GM12801 (cell line): ENCODE measurements around the gene LIN7B.

Experiments
- TF ChIP-seq, protein P1 (sequence below): IDR thresholded peaks from one replicate; pipeline ENCODE4 v1.5.1; 2011; ENCODE audit warnings: control low read depth; ENCODE audit not compliant: insufficient read length; ENCODE audit errors: extremely low read depth

LIN7B gene

DNA sequence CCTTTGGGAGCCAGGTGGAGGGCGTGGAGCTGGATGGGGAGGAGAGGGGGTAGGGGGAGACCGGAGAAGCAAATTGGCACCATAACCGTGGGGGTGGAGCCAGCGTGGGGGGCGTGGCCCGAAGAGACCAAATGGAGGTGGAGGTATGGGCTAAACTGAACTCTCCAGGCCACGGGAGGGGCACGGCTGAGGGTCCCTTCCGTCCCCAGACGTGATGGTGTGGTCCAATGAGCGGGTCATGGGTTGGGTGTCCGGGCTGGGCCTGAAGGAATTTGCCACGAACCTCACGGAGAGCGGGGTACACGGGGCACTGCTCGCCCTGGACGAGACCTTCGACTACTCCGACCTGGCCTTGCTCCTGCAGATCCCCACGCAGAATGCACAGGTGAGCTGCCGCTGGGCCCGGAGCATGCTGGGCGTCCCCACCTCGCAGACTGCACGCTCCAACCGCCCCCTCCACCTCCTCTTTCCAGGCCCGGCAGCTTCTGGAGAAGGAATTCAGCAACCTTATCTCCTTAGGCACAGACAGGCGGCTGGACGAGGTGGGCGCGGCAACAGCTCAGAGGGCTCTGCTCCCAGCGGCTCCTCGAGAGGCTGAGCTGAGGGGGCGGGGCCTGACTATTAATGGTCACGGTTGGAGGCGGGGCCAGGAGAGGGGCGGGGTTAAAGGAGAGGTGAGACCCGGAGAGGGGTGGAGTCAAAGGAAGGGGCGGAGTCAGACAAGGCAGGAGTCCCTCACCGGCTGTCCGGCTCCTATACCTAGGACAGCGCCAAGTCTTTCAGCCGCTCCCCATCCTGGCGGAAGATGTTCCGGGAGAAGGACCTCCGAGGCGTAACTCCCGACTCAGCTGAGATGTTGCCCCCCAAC, 34.8 kb downstream of the LIN7B start:
- TF ChIP-seq, protein P1, sequence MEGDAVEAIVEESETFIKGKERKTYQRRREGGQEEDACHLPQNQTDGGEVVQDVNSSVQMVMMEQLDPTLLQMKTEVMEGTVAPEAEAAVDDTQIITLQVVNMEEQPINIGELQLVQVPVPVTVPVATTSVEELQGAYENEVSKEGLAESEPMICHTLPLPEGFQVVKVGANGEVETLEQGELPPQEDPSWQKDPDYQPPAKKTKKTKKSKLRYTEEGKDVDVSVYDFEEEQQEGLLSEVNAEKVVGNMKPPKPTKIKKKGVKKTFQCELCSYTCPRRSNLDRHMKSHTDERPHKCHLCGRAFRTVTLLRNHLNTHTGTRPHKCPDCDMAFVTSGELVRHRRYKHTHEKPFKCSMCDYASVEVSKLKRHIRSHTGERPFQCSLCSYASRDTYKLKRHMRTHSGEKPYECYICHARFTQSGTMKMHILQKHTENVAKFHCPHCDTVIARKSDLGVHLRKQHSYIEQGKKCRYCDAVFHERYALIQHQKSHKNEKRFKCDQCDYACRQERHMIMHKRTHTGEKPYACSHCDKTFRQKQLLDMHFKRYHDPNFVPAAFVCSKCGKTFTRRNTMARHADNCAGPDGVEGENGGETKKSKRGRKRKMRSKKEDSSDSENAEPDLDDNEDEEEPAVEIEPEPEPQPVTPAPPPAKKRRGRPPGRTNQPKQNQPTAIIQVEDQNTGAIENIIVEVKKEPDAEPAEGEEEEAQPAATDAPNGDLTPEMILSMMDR = no peak

GRCh38 chr19:49149652-49150105, 35.5 kb downstream of the LIN7B start:
- TF ChIP-seq, protein P1 = no peak

DNA sequence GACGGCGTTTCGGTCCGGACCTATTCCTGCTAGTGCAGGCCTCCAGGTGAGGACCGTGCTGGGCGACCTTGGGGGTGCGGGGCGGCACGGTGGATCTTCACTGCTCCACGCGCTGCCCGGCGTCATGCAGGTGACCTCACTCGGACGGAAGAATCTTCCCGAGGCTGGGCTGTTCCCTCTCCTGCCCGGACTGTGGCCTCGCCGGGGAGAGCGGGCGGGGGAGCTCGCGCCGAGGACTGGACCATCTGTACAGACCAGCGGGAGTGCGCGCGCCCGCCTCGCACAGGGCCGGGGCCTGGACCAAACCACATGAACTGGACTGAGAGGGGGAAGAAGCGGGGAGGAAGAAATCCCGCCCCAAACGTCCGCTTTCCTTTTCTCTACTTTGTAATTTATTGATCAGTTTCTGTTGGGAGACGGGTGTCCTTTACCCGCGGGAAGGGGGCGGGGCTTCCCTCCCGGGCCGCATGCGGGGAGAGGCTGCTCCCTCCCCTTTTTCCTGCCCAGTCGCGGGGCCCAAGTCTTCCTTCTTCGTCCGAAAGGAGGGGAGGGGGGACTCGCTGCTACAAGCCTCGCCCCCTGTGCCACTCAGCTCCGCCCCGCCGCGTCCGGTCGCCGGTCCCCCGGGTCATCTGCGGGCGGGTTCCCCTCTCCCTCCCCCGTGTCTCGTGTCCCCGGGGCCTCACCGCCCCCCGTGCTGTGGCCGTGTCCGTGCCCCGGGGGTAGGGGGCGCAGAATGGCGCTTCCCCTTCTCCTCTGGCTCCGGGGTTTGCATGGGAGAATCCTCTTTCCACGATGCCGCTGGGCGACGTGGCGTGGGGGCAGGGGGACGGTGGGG, 36.2 kb downstream of the LIN7B start:
- TF ChIP-seq, protein P1 = no peak

- TF ChIP-seq, protein P1 = no peak
These were observed 36.7 kb downstream of the LIN7B start for GRCh38 chr19:49150944-49151243.

- TF ChIP-seq, protein P1 = no peak
These were observed 37.3 kb downstream of the LIN7B start for GRCh38 chr19:49151267-49152118.

GRCh38 chr19:49152119-49152550, 38.0 kb downstream of the LIN7B start:
- TF ChIP-seq, protein P1 = no peak
